ENCODE data around the gene PRDX2. TPM values are rescaled to one million over a fixed set of nuclear protein-coding genes. Genes with fewer than 3 reads are reported as not detected.

PRDX2 gene
- total and polyA plus RNA-seq, 2 donors (not counting 3 experiments of a cell fraction or from before 2014, with no cell fraction given): 247 to 492 TPM

GRCh38 chr19:12767150-12767549 is 34.5 kb downstream of the PRDX2 start:
- Histone ChIP-seq H2AFZ (ENCODE audit: low read depth, low read length) (no peak overlapping the region), H3K4me3 (replicated peaks in 1 of 3; ENCODE audit: insufficient read depth in 1 of 3, low read depth in 1 of 3, low read length in 3 of 3) (no peak overlapping the region), H3K79me2 (ENCODE audit: control insufficient read depth, insufficient read depth, low read length) (no peaks in the 10 kb centered on the region), H3K4me2 (ENCODE audit: insufficient read depth, low read length) (no peak overlapping the region), H3K4me1 (ENCODE audit: control insufficient read depth, extremely low read depth, insufficient read depth, low read length) (no peaks in the 10 kb centered on the region), H4K20me1 (replicated peaks; ENCODE audit: control insufficient read depth, extremely low read depth, insufficient read depth, low read length) (no peaks in the 10 kb centered on the region), H3K9ac (replicated peaks; ENCODE audit: extremely low read depth, insufficient read depth, low read length) (no peak overlapping the region), H3K9me3 (replicated peaks; ENCODE audit: control insufficient read depth, insufficient read depth, low read length) (no peaks in the 10 kb centered on the region), H3K36me3 (ENCODE audit: control insufficient read depth in 2 of 2, extremely low read depth in 1 of 2, insufficient read depth in 2 of 2, low read length in 2 of 2) (no peaks in the 10 kb centered on the region), H3K9me1 (replicated peaks; ENCODE audit: control insufficient read depth, extremely low read depth, insufficient read depth, low read length) (no peaks in the 10 kb centered on the region), H3K27ac (ENCODE audit: insufficient read depth, low read depth, low read length) (no peak overlapping the region), H3K27me3 (ENCODE audit: control insufficient read depth in 2 of 2, insufficient read depth in 2 of 2, low read length in 2 of 2) (no peaks in the 10 kb centered on the region)
- dilution Hi-C loops (cut with MboI; ENCODE audit: extremely low pct_ligation_motif_present, low sequenced_read_pairs) (no loop called here), intact Hi-C loops (cut with micrococcal nuclease) (no loop called here)
- TF ChIP-seq, protein P1, sequence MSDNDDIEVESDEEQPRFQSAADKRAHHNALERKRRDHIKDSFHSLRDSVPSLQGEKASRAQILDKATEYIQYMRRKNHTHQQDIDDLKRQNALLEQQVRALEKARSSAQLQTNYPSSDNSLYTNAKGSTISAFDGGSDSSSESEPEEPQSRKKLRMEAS (IDR thresholded peaks at IDR 0.05; ENCODE audit: insufficient read depth, insufficient read length): no peak
- TF ChIP-seq MYC (IDR thresholded peaks at IDR 0.05; ENCODE audit: low read depth, low read length) (no peak), GATA2 (IDR thresholded peaks at IDR 0.05; ENCODE audit: insufficient read depth, insufficient read length, low read depth, low read length) (no peak), POLR2AphosphoS5 (IDR thresholded peaks at IDR 0.05; ENCODE audit: insufficient read depth, low read depth, low read length) (no peak), EZH2 (IDR thresholded peaks at IDR 0.05; ENCODE audit: borderline replicate concordance, low read depth, low read length, severe bottlenecking) (no peak), POLR2A (IDR thresholded peaks at IDR 0.05; ENCODE audit: low read depth, low read length) (no peak), JUN (IDR thresholded peaks at IDR 0.05; ENCODE audit: borderline replicate concordance, insufficient read depth, insufficient read length, low read depth) (no peak), FOS (IDR thresholded peaks at IDR 0.05; ENCODE audit: borderline replicate concordance, insufficient read depth, low read length) (no peak)
- TF ChIP-seq, protein P2, sequence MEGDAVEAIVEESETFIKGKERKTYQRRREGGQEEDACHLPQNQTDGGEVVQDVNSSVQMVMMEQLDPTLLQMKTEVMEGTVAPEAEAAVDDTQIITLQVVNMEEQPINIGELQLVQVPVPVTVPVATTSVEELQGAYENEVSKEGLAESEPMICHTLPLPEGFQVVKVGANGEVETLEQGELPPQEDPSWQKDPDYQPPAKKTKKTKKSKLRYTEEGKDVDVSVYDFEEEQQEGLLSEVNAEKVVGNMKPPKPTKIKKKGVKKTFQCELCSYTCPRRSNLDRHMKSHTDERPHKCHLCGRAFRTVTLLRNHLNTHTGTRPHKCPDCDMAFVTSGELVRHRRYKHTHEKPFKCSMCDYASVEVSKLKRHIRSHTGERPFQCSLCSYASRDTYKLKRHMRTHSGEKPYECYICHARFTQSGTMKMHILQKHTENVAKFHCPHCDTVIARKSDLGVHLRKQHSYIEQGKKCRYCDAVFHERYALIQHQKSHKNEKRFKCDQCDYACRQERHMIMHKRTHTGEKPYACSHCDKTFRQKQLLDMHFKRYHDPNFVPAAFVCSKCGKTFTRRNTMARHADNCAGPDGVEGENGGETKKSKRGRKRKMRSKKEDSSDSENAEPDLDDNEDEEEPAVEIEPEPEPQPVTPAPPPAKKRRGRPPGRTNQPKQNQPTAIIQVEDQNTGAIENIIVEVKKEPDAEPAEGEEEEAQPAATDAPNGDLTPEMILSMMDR (IDR thresholded peaks at IDR 0.05; ENCODE audit: extremely low read depth in 1 of 2, insufficient read depth in 1 of 2, low read depth in 1 of 2, low read length in 2 of 2): no peak
- FAIRE-seq: no peak
- no peak for DNase-seq (ENCODE audit: low read depth, low spot score)
- ChIA-PET CTCF (interaction anchor here (1.8 to 12.6 kb wide), 4 partner anchors 10 to 81 kb away, joined by 8 to 524 read pairs (median 258); partner anchors contain the start of genes BEST2, JUNB, PRDX2 and THSD8), POLR2A (no interaction called here)
- no TSS peak for BruUV-seq (replicated peaks)

All from endothelial cell of umbilical vein (primary cell).